ENCODE data around the gene CFAP410.

Gene CFAP410

DNA sequence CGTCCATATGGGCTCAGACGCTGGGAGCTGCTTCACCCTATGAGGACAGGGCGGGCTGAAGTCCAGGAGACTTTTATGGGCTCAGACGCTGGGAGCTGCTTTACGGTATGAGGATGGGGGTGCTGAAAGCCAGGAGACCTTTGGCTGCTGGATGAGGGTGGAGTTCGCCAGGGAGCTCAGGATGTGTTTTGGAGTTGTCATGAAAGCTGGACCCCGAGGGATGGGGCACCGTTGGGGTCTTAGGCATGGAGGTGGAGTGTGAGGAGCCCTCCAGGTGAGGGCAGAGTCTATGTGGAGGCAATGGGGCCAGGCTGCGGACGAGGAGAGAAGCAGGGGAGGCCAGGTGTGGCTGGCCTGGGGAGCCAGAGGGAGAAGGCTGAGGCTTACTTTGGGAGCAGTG, 41.7 kb upstream of the CFAP410 start:
- no peak for DNase-seq (ENCODE audit: low read depth)
- TF ChIP-seq MYC (IDR thresholded peaks at IDR 0.05; ENCODE audit: low read depth, low read length): no peak
- TF ChIP-seq CTCF (IDR thresholded peaks at IDR 0.05; ENCODE audit: low read depth, low read length): no peak
- TF ChIP-seq, protein P1, sequence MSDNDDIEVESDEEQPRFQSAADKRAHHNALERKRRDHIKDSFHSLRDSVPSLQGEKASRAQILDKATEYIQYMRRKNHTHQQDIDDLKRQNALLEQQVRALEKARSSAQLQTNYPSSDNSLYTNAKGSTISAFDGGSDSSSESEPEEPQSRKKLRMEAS (IDR thresholded peaks at IDR 0.05; ENCODE audit: low read depth, low read length): no peak
- no peak for TF ChIP-seq POLR2A (IDR thresholded peaks at IDR 0.05; ENCODE audit: extremely low read depth, insufficient read length)
- no peak overlapping the region for H3K4me3 ChIP-seq (ENCODE audit: low read depth, low read length)

- TF ChIP-seq CTCF (IDR thresholded peaks at IDR 0.05; ENCODE audit: low read depth, low read length) (no peak), MYC (IDR thresholded peaks at IDR 0.05; ENCODE audit: low read depth, low read length) (no peak)
Observed at GRCh38 chr21:44379991-44380865, 41.0 kb upstream of the CFAP410 start.

DNA sequence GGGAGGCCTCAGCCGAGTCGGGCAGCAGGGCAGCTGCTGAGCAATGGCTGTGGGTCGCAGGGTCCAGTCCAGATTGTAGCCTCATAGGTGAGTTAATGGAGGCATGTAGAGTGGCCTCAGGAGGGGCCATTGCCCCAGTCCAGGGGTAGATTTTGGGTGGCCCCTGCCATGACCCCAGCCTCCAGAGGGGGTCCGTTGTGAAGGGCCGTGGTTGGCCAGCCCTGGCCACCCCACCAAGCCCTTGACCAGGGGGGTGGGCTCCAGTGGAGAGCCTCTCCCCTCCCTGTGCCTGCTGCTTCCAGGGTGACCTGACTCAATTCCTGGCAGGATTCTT, 40.3 kb upstream of the CFAP410 start:
- no peak overlapping the region for H3K4me3 ChIP-seq (ENCODE audit: low read depth, low read length)
- DNase-seq (ENCODE audit: low read depth): no peak
- TF ChIP-seq MYC (IDR thresholded peaks at IDR 0.05; ENCODE audit: low read depth, low read length): no peak
- TF ChIP-seq, protein P1 (IDR thresholded peaks at IDR 0.05; ENCODE audit: low read depth, low read length): no peak
- no peak for TF ChIP-seq POLR2A (IDR thresholded peaks at IDR 0.05; ENCODE audit: extremely low read depth, insufficient read length)
- TF ChIP-seq CTCF (IDR thresholded peaks at IDR 0.05; ENCODE audit: low read depth, low read length): no peak

More at GRCh38 chr21:44379991-44380865, 41.0 kb upstream of the CFAP410 start:
- DNase-seq (ENCODE audit: low read depth): no peak
- H3K4me3 ChIP-seq (ENCODE audit: low read depth, low read length): no peak overlapping the region

DNA sequence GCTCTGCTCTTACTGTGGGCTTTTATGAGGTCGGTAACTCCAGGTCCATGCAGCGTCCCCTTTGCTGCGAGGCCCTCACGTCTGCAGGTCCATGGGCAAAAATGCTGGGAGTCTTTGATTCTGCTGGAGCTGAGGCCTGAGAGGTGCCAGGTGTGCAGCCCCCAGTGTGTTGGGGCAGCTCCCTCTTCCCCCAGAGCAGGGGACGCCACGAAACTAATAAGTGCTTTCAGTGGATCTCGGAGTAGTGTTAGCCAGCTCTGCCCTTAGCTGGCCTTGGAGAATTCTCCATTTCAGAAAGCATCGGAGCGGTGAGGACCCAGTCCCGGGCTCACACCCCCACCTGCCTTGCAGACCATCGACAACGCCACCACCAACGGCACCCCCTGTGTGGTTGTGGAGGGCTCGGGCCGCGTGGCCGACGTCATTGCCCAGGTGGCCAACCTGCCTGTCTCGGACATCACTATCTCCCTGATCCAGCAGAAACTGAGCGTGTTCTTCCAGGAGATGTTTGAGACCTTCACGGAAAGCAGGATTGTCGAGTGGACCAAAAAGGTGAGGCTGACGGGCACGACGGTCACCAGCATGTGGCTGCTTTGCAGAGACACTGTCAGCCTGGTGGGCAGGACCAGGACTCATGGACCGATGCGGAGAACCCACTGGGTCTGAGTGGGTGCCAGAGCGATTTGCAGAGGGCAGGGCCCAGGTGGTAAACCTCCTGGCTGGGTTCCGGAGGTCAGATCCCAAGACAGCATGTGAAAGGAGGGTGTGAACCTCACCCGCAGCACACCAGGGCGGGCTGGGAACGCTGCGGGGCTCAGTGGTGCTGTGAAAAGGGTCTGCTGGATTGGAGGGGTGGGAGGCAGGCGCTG, 39.7 kb upstream of the CFAP410 start:
- H3K4me3 ChIP-seq (ENCODE audit: low read depth, low read length): no peak overlapping the region
- no peak for DNase-seq (ENCODE audit: low read depth)

More for the DNA sequence above, 39.7 kb upstream of the CFAP410 start:
- TF ChIP-seq MYC (IDR thresholded peaks at IDR 0.05; ENCODE audit: low read depth, low read length) (no peak), POLR2A (IDR thresholded peaks at IDR 0.05; ENCODE audit: extremely low read depth, insufficient read length) (no peak), CTCF (IDR thresholded peaks at IDR 0.05; ENCODE audit: low read depth, low read length) (no peak)
- TF ChIP-seq, protein P1 (IDR thresholded peaks at IDR 0.05; ENCODE audit: low read depth, low read length): no peak
